Stimulated activated CD8-positive, alpha-beta memory T cell treated with anti-CD3 and anti-CD28 coated beads, Interleukin-2, amount 100 ng/mL, for 1 hour (primary cell): ENCODE measurements around the gene NPTX1.

Source experiments
- DNase-seq, 2 donors: peaks; one replicate each; pipeline ENCODE4 v3.0.0-alpha.2; 2020; ENCODE audit warnings: low read depth in 2 of 2

NPTX1 gene

DNA sequence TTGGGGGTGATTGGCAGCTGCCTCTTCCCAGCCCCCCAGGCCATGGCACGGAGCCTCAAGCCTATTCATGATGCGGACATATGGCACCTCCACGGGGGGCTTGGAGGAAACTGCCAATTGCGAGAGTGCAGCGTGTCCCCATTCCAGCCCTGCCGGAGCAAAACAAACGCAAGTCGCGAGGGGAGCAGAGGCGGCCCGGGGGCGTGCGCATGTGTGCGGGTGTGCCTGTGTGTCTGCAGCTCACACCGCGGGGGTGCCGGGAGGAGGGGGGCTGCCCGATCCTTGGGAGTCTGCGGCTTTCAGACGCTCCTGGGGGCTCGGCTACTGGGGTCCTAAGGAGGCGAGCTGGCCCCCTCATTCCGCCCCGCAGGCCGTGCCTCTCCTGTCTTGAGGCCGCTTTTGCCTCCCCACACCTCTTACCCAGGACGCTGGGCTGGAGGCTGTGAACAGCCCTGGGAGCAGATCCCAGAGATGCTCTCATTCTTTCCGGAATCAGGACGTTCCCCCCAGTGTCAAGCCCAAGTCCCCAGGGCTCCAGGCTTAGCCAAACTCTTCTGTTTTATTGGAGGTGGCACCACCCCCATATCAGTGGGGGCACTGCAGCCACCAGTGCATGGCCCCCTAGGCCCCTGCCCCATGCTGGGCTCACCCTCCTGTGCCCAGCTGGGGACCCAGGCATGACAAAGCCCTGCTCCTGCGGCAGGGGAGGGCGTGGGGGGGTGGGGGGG is 32.3 kb downstream of the NPTX1 start:
- no peak for DNase-seq

DNA sequence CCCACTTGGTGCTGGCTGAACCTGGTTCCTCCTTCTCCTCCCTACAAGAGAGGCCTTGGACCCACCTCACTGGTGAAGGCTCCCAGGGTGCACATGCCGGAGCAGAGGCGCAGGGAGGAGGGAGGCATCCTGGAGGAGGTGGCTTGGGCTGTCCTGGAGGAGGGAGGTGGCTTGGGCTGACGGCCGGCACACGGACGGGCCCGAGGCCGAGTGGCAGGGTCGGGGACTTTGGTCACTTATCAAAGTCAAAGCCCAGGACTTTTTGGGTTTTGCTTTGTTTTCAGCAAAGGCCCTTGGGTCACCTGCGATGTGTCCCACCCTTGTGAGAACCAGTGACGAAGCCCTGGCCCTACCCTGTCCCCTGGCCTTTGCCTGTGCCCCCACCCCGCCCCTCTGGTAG is 32.9 kb downstream of the NPTX1 start:
- DNase-seq = no peak

DNA sequence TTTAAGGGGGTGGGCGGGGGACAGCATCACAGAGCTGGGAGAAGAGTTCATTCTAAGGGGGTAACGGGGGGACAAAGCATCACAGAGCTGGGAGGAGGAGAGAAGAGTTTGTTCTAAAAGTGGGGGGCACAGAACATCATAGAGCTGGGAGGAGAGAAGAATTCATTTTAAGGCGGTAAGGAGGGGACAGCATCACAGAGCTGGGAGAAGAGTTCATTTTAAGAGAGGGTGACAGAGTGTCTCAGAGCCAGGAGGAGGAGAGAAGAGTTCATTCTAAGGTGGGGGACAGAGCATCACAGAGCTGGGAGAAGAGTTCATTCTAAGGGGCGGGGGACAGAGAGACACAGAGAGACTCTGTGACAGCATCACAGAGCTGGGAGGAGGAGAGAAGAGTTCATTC is 33.6 kb downstream of the NPTX1 start:
- no peak for DNase-seq

DNA sequence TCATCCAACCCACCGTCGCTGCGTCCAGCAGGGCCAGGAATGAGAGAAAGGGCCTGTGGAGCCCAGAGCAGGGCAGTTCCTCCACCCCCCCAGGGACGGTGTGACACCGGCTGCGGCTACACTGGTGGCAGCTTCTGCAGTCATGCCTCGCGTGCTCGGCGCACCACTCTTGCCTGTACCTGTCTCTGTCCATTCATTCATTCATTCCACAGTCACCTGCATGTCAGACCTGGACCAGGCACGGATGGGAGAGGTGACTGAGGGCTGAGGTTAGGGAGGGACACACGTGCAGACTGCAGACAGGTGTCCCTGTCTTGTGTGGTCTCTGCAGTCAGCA is 34.1 kb downstream of the NPTX1 start:
- no peak for DNase-seq

DNA sequence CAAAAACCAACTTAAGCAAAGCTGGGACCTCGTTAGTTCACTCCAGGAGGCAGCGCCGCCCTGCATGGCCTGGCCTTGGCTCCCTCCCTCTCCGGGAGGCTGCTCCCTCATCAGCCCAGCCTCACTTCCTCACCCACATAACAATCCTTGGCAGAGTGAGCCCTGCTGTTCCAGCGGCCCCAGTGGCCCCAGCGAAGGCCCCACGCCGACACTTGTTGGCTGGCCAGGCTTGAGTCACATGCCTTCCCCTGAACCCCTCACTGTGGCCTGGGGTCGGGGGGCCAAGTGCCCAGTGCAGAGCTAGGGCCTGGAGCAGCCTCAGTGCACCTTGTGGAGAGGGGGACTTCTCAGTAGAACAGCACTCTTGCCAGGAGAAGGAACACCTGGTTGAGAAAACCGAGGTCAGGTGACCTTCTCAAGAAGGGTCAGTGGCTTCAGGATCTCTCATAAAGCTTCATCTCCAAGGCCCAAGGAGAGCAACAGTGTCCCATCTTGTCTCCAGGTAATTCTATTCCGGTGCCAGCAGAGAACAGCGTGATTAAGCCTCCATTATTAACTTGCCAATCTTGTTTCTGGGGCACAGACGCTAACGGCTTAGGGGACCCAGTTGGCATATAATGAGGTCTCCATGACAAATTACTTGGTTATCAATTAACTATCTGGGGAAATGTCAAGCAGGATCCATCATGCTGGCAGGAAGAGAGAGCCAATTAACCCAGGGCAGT is 34.6 kb downstream of the NPTX1 start:
- no peak for DNase-seq

DNA sequence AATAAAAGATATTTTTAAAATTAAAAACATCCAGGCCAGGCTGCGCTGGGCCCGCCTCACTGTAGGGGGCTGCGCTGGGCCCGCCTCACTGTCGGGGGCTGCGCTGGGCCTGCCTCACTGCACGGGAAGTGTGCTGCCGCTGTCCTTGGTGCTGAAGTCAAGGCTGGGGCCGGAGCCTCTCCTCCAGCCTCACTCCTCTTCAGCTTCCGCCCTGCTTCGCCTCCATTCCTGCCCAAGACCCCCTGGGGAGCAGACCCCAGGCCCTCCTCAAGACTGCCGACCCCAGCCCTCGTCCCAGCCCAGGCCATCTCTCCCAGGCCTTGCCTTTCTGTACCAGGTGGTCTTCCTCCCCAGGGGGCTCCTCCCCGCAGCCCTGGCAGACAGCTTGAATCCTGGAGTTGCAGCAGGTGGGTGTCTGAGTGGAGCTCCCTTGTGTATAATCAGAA is 35.3 kb downstream of the NPTX1 start:
- DNase-seq = peak in 1 of 2 donors; percentile 16

DNA sequence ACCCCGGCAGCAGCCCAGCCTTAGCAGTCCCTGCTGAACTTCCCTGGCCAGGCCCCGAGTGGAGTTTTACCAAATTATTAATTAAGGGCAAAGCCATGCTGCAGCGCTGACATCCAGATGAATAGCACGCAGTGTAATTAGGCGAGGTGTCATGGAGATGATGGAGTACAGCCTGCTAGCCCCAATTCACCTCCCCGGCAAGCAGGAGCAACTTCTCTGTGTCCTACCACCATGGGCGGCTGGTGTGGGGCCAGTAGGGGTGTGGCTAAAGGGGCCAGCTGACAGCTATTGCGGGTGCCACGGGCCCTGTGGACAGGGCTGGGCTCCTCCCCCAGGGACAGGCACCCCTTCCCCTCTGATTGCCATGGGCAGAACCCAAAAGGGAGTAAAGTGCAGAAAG is 36.9 kb downstream of the NPTX1 start:
- no peak for DNase-seq

DNA sequence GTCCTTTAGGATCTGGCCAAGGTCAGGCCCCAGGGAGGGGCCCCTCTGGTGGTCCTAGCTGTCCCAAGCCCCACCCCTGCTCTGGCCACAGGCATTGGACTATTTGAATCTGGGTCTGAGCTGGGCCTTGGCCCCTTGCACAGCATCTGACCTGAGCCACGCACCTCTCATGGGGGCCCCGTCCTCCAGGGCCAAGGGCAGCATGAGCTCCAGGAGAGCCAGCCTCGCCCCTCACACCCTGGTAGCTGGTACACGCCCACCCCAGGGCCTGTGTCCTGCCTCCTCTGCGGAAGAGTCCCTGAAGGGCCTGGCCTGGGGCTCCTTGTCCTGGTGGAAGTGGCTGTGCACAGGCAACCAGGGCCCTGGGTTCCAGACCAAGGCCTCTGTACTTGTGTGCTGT is 37.6 kb downstream of the NPTX1 start:
- DNase-seq = no peak

DNA sequence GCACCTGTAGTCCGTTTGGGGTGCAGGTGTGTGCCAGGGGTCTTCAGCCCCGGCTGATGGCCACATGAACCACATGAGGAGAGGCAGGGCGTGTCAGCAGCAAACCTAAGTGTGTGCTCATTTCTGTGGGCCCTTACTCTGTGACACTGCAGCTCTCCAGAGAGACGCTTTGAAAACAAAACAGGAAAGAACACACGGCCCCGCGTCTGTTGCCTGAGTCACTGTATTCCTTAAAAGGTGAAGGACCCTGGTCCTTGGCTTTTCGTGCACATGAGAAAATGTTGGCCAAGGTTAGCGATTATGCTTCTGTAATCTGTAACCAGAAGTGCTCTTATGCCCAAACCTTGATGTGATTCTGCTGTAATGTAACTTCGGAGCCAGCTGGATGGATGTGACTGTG is 38.9 kb downstream of the NPTX1 start:
- no peak for DNase-seq

DNA sequence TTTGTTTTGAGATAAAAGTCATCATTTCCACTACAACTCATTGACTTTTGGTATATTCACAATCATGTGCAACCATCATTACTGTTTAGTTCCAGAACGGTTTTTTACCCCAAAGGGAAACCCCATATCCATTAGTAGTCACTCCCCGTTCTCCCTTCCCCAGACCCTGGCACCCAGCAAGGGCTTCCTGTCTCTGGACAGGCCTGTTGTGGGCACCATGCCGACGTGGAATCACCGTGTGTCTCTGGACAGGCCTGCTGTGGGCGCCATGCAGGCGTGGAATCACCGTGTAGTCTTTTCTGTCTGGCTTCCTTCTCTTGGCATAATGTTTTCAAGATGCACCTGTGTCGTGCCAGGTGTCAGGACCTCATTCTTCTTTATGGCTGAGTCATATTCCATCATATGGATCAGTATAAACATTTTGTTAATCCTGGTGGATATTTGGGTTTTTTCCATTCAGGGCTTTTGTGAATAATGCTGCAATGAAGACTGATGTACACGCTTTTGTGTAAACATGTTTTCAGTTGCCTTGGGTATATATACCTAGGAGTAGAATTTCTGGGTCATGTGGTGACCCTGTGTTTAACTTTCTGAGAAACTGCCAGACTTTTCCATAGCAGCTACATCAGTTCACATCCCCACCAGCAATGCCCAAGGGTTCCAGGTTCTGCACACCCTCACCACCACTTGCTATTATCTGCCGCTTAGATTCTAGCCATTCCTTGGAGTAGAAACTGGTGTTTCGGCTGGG is 42.3 kb downstream of the NPTX1 start:
- no peak for DNase-seq

DNA sequence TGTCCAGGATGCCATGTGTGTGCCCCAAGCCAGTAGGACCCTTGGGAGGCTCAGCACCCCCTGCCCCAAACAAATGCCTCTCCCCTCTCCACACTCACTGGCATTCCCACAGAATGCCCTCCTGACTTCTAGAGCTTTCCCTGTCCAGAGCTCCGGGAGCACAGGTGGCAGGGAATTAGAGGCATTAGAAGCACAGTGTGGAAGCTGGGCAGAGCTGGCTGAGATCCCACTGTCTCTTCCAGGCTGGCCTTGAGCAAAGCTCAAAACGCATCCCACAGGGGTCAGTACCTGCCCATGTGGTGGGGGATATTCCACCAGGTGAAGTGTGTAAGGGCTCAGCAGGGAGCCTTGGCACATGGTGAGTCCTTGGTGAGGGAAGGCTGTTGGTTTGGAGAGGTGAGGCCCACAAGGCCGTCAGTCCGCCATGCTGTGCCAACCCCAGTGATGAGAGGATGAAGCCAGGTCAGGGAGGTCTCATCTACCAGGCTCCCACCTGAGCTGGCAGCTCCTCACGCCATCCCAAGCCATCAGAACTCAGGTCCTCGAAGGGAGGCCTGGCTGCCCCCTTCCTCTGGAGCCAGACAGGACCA is 43.4 kb downstream of the NPTX1 start:
- DNase-seq = no peak

DNA sequence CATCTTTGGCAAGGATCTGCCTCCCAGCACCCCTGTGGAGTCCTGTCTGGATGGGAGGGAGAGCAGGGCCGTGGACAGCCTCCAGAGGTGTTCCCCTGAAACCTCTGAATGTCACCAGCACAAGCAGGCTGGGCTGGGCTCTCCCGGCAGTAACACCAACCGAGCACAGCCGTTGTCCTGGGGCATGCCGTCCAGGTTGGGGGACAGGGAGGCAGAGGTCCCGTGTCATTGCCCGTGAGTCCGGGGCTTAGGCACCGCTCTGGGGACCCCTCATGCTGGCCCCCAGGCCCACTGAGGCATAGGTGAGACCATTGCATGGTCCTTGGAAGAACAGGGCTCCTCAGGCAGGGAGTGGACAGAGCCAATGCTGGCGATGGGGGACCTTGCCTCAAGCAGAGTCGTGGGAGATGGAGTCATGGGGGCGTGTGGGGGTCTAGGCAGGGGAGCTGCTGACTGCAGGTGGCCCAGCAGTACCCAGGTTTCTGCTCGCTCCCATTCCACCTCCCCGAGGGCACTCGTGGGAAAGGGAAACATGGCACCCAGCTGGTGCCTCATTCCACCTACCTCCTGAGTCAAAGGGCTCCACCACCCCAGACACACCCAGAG is 44.0 kb downstream of the NPTX1 start:
- DNase-seq = no peak

DNA sequence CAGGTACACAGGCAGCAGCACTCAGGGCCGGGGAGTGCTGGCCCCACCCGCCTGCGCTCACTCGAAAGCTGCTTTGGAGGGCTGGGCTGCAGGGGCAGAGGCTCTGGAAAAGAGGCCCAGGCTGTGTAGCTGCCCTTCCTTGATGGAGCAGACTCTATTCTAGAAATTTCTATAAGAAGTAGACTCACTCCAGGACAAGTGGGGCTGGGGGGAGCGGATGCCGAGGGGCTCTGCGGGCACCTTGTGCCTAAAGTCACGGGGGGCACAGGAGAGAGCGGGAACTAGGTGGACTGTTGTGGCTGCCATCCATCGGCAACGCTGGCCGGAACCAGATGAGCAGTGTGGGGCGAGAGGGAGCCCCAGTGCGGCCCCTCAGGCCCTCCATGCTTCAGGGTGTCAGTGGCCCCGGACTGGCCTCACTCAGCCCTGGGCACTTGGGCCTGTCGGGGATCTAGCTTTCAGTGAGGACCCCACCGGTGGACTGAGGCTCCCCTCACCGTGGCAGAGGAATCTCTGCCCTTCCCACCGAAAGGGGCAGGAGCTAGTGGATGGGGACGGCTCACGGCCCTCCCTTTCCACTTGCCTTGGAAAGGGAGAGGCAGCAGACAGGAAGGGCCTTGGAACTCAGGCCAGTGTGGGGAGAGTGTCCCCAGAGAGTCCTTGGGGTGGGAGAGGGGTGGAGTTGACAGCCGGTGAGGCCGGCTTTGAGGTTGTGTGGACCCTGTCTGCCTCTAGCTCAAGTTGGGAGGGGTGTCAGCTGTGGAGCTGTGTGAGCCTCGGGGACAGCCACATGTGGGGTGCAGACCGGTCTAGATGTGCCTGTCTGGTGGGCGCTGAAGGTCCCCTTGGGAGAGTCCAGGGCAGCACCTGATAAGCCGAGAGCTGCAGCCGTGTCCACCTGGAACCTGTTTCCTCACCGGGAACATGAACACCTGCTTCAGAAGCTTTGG is 44.9 kb downstream of the NPTX1 start:
- DNase-seq = no peak

DNA sequence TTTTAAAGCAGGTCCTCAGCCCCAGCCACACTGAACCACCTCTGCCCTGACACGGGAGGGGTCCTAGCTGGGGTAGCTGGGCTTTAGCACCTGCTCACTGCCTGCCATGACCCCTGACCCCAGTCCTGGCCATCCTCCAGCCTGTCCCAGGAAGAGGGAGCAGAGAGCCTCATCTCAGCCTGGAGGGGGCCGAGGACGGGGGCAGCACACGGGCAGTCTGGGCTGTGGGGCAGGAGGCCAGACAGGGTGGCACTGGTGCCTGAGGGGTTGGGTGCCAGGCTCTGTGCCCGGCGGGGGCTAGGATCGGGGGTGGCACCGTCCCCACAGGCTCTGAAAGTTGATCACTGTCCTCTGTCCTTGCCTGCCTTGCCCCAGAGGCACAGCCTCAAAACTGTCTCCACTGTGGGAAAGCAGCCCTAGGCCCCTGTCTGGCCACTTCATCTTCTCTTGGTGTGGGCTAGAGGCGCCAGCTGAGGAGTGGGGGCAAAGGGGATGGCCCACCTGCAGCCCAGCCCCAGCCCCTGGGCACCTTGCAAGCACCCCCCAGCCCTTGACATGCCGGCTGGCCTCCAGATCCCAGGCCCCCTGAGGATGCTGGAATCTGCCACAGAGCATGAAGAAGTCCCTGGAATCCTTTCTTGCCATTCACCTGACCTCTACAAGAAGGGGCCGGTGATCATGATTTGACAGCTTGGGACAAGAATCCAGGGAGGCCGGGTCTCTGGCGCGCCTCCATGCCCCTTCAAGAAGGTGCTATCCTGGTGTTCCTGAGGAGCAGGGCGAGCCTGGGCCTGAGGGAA is 45.8 kb downstream of the NPTX1 start:
- no peak for DNase-seq

DNA sequence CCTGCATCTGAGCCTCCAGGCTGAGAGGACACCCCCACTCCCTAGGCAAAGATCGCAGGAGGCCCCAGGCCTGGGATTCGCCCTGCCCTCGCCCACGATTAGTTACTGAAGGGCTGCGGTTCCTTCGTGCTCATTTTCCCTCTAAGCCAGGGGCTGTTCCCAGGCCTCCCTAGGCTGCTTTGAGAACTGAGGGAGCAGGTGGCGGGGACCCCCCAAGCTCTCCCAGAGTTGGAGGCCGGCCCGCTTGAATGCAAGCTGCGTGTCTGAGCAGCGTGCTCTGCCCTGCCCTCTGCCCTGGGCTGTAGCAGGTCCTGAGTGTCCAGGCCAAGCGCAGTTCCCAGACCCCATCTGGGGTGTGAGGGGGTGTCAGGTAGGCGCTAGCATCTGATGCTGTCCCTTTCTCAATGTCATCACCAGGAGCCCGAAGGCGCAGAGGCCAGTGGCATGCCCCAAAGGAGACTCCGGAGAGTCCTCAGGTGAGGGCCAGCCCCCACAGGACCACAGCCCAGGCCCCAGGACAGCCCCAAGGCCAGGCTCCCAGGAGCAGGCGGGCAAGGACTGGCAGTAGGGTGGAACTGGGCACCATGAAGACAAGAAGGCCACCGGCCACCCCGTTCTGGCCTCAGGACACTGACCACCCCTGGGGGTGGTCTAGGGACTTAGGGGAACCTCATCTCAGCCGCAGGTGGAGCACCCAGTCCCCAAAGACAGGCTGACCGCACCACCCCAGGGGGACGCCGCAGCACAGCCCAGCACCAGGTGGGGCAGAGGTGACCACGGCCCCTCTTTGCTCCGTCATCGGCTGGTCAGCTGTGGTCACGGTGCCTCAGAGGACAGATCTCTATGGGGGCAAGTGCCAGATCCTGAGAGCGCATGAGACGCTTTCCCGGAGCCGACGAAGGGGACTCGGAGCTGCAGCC is 46.8 kb downstream of the NPTX1 start:
- no peak for DNase-seq

DNA sequence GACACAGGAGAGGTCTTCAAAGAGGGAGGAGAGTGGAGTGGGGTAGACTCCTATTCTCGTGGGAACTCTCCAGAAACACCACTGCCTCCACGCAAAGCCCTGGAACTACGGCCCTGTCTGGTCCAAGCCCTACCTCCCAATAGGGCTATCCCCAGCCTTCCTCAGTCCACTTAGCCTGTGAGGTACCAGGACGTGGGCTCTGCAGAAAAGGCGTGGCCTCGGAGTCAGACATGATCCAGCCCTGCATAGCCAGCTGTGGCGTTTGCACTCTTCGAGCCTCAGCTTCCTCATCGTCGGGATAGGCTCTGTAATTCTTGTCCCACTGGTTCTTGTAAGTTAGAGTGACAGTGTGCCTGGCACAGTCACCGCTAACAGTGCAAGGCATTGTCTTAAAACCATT is 47.6 kb downstream of the NPTX1 start:
- DNase-seq = no peak

DNA sequence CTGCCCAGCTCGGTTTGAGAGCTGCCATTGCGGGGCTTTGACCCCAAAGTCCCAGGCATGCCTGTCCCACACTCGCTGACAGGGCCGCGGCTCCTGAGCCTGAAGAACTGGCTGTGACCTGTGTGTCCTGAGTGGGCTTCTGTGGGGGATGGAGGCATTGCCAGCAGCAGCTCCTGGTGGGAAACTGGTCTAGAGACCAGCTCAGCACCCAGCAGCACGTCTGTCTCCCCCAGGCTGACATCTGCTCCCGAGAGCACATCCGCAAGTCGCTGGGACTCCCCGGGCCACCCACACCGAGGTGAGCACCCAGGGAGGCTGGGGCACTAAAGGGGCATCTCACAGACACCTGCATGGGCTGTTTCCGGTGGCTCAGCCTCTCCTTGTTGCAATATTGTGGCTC is 48.0 kb downstream of the NPTX1 start:
- no peak for DNase-seq

DNA sequence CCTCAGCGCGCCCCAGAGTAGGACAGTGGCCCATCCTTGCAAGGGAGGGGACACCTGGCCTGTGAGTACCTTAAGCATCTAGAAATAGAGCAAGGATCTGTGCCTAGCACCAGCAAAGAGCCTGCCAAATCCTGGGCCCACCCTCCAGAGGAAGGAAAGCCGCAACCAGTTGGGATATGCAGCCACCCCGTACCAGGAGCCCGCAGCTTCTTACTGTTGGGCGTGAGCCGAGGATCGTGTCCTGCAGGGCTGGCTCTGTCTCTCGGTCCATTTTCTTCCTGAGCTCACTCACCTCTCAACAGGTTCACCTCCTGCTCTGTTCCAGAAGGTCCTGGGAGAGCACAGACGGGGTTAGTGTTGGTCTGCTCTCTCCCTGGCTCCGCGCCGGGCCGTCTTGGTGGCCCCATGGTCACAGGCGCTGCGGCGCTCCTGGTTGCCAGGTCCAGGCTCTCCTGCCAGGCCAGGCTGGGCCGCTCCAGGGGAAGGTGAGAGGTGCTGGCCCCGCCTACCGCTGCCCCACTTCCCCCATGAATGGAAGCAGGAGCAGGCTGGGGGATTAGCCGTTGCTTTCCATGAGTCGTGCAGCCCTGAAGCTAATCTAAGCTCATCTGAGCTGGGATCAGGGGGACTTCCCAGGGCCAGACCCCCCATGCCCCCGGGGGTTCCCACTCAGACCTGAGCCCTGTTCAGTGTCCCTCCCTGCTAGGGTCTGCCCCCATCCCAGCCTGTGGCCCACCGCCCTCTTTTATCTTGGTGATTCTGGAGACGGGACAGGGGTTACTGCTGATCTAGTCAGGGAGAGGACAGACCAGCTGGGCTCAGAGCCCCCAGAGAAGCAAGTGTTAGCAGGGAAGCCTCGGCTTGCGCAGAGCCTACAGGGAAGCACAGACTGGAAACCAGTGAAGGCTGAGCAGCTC is 48.8 kb downstream of the NPTX1 start:
- DNase-seq = no peak
